COLO668 (cell line): Measurements from ENCODE around the gene OSBPL10.
"Not testable (repeated sequence)": the region's sequence is repeated elsewhere in the genome, so short reads cannot be mapped to it uniquely, and the experiment has no call there.

Experiments used
- DNase-seq: peaks from one replicate; lab custom pipeline; 2025; ENCODE audit not compliant: unreplicated experiment; lab: John Stamatoyannopoulos, UW

The OSBPL10 gene

DNA sequence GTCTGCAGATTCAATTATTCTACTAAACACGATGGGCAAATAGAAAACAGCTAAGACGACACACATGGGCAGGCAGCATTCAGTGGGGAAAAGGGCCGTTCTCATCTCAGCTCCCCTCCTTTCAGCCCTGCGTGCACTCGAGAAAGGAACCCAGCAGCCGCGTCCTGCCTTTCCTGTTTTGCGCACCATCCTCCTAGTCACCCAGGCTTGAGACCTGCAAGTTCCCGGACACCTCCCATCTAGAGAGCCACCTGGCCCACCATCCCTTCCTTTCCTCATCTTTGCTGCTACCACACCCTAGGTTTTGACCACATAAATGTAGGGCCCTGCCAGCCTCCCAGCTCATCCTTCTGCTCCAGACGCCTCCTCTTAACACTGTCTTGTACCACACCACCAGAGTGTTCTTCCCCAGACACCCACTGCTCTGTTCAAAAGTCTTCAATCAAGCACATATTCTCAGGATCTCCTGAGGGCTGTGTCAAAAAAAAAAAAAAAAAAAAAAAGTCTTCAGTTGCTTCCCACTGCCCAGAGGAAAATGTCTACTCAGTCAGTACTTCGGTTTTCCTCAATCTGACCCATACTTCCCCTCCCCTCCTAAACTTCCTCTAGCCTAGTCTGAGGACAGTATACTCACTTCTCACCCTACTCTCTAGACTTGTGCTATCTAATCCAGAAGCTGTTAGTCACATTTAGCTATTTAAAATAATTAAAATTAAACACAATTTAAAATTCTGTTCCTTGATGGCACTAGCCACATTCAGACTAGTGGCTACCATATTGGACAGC is 266.4 kb downstream of the OSBPL10 start:
- DNase-seq, result no peak

DNA sequence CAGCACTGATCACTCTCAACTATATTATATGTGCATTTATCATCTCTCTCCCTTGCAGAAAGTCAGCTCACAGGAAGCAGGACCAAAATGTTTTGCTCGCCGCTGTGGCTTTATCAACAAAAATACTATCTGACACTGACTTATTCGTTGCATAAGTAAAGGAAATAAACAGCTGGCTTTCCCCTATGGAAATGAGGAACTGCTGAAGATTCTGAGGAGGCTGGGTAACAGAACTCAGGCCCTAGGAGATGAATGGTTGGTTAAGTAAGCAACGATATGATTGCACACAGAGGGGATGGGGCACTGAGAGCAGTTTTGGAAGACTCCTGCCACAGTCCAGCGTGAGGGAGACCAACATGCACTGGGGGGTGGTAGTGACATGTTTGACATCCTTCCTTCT is 267.2 kb downstream of the OSBPL10 start:
- DNase-seq, result no peak

DNA sequence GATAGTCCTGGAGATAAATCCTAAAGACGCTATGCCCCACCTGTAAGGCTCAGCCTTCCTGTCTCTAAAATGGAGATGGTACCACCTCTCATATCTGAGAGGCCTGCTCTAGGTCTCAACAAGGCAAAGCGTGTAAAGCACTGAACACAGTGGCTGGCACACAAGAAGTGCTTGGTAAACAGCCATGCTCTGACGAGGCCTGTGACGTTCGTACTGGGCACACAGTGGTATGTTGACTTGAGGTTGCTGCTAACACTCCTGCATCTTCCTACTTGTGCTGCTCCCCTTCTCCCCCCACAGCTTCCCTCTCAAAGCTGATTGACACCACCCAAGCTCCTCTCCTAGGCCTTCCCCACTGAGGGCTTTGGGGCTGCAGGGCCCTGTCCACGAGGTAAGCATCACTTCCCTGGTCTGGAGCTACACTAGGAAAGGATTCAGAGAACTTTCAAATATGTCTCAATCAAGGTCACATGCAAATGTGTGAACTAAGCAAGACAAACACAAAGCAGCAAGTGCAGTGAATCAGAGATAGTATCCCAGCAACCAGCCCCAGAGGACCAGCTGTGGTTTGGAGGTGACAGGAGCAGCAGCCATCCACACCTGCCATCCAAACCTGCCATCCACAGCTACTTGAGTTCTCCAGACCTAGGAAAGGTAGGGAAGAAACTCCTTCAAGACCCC is 270.8 kb downstream of the OSBPL10 start:
- DNase-seq, result peak; percentile 58

GRCh38 chr3:31709526-31709925 is 271.5 kb downstream of the OSBPL10 start:
- no peak for DNase-seq

- no peak for DNase-seq
Measured at GRCh38 chr3:31709005-31709404, 272.1 kb downstream of the OSBPL10 start.

DNA sequence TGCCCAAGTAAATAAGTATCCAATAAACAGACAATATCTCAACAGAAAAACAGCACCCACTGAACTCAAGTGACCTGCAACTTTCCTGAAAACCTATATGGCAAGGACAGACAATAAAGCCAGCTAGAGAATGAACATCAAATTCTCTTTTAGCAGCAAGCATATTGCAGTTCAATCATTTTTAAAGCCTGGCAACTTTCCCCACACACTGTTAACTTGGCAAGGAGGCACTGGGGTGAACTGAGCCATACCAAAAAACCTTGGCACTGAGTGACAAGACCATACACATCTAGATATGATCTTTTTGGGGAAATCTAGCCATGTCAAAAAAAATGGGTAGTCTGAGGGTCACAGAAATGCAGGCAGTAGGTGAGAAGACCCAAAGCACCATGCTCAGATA is 273.8 kb downstream of the OSBPL10 start:
- DNase-seq, result no peak

DNA sequence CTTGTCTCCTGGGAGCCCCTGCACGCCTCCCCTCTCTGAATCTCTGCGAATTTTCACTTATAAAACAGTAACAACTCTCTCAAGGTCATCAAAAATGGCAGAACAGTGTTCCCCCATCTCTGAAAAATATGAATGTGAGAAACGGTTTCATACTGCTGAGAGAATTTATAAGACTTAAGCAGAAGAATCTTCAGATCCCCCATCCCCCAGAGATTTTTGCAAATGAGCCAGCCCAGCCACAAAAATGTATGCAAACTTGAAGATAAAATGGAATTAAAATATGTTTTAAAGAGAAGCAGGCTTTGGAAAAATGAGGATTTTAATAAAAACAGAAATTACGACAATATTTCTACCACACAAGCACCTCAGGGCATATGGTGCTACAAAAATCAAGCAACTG is 275.3 kb downstream of the OSBPL10 start:
- DNase-seq, result no peak

GRCh38 chr3:31704591-31705179 is 276.4 kb downstream of the OSBPL10 start:
- DNase-seq, result peak; percentile 58

GRCh38 chr3:31704156-31704555 is 276.9 kb downstream of the OSBPL10 start:
- DNase-seq, result no peak

DNA sequence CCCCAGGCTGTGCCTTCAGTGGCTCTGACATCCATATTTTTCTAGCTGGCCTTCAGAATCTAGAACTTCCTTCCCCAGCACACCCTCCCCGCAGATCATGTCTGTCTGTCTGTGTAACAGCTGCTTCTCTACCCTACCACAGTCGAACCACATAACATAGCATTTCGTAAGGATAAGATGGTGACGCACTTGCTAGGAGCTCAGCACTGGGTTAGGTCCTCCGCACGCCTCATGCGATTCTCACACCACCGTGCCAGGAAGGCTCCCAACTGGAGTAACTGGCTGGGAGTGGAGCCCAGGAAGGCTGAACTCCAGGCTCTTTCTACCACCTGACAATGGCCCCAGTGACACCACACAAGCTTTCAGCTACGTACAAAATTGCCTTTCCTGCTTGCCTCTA is 279.8 kb downstream of the OSBPL10 start:
- no peak for DNase-seq

DNA sequence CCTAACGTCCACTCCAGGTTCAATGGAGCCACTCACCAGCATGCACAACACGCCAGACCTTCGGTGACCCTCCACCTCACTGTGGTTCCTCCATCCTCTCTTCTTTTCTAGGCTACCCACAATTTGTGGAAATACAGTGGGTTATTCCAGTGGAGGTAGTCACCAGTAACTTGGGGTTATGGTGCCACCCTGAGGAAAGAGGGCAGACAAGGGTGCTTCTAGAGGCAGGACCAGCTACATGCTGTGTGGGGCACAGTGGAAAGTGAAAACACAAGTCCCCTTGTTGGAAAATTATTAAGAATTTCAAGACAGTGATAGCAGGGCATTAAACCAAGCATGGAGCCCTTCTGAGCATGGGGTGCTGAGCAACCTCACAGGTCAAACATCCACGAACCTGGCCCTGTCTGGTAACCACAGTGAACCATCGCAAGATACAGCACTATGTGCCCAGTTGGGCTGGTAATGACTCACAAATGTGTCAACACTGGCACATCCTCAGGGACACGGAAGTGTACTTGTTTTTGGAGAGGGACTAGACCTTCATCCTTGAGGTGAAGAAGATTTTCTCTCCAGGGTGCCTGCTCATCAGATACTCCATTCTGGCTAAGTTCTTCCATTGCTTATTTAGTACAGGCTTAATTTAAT is 281.6 kb downstream of the OSBPL10 start:
- DNase-seq, result no peak

GRCh38 chr3:31696815-31697548 is 284.1 kb downstream of the OSBPL10 start:
- no peak for DNase-seq

GRCh38 chr3:31696009-31696297 is 285.1 kb downstream of the OSBPL10 start:
- DNase-seq, result no peak

DNA sequence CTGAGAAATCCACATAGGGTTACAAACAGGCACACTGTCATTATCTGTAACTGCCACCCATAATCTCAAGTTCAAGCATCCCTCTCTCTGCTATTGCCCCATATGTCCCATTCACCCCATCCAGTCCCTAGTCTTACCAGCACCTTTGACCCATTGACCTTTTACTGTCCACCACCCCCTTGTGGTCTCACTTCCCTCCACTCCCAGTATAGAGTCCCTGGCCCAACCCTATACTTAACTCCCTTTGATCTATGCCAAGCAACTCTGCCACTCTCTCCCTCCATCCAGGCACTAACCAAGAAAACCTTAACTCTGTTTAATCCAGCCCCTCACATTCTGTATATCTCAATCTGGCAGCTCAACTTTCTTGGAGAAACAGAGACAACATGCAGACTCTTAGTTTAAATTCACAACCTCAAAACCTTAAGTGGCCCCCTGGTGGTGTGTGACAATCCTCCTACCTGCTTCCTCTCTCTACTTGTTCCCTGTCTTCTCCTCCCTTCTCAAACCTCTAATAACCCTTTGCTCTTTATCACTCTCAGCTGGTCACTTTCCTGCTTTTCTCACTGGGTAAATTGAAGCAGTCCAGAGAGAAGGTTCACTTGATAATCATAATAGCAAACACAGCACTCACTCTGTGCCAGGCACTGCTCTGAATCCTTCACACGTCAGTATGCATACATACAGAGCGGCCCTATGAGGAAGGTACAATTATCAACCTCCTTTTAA is 285.6 kb downstream of the OSBPL10 start:
- no peak for DNase-seq

GRCh38 chr3:31693346-31693745 is 287.7 kb downstream of the OSBPL10 start:
- DNase-seq, result no peak

- no peak for DNase-seq
Measured at GRCh38 chr3:31692751-31693150, 288.3 kb downstream of the OSBPL10 start.

DNA sequence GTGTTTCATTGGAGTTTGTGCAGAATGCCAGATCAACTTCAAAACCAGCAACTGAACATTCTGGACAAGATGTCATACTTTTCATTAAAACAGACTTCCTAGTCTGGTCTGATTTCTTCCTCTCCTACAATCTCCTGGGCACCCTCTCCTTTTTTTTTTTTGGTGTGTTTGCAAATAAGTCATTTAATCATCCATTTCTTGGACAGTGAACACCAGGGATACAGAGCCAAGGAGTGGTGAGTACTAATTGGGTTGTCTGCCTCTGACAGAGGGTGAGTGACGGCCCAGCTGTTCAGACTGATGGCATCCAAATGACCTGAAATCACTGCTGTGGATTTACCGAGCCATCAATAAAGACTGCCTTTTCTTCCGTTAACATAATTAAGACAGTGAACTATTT is 290.3 kb downstream of the OSBPL10 start:
- no peak for DNase-seq

GRCh38 chr3:31689523-31689922 is 291.5 kb downstream of the OSBPL10 start:
- not testable (repeated sequence) for DNase-seq

DNA sequence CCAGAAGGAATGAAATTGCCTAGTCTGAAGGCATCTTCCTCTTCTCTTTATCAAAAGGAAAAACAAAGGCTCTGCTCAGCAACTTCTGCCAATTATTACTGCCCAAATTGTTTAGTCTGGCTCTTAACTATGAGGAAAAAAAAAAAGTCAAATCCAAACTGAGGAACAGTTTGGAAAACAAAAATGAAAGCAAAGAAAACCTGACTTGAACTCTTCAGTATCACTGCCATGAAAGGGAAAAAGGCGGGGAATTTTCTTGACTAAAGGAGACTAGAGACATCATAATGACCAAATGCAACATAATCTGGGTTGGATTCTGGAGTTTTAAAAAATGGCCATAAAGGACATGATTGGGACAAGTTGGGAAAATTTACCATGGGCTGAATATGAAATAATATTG is 292.1 kb downstream of the OSBPL10 start:
- DNase-seq, result no peak

GRCh38 chr3:31687020-31687802 is 293.9 kb downstream of the OSBPL10 start:
- no peak for DNase-seq
